Spleen (tissue), 11 donors: Measurements from ENCODE around the gene PDCD4. TPM values are rescaled to one million over a fixed set of nuclear protein-coding genes. Genes with fewer than 3 reads are reported as not detected.

Experiments
- DNase-seq: peaks from one replicate; pipeline ENCODE4 v3.0.0-alpha.2; 2020
- H3K27ac ChIP-seq, 8 donors: fragments of 200-600 bp; sonication (generic) in 7 of 8; 1 replicate in 4 of 8; 2 replicates in 4 of 8; pipeline versions ENCODE4 v1.5.0 to v1.8.0; 2016 to 2021; ENCODE audit warnings: inconsistent platforms in 4 of 8, mild to moderate bottlenecking in 4 of 8, moderate library complexity in 1 of 8
- H3K27me3 ChIP-seq, 7 donors: fragments of 200-600 bp; sonication (generic) in 6 of 7; replicated peaks in 1 of 7; 1 replicate in 4 of 7; 2 replicates in 3 of 7; pipeline versions ENCODE4 v1.5.0 to v1.8.0; 2016 to 2021; ENCODE audit warnings: inconsistent platforms in 3 of 7, mild to moderate bottlenecking in 1 of 7
- H3K36me3 ChIP-seq, 6 donors: fragments of 200-600 bp; sonication (generic) in 5 of 6; 1 replicate in 4 of 6; 2 replicates in 2 of 6; pipeline versions ENCODE4 v1.5.0 to v1.8.0; 2016 to 2021; ENCODE audit warnings: inconsistent platforms in 2 of 6
- H3K4me1 ChIP-seq, 6 donors: fragments of 200-600 bp; sonication (generic) in 5 of 6; 1 replicate in 3 of 6; 2 replicates in 3 of 6; pipeline versions ENCODE4 v1.5.0 to v1.8.0; 2016 to 2021; ENCODE audit warnings: inconsistent platforms in 3 of 6
- H3K4me3 ChIP-seq, 8 donors: fragments of 200-600 bp; sonication (generic) in 7 of 8; 1 replicate in 4 of 8; 2 replicates in 4 of 8; pipeline versions ENCODE4 v1.5.0 to v1.8.0; 2016 to 2021; ENCODE audit warnings: inconsistent platforms in 4 of 8, mild to moderate bottlenecking in 4 of 8, moderate library complexity in 2 of 8
- H3K9me3 ChIP-seq, 8 donors: fragments of 200-600 bp; sonication (generic) in 7 of 8; 1 replicate in 4 of 8; 2 replicates in 4 of 8; pipeline versions ENCODE4 v1.5.0 to v1.8.0; 2016 to 2021; ENCODE audit warnings: inconsistent platforms in 4 of 8
- CTCF ChIP-seq, 11 experiments: fragments of 200-600 bp in 7 of 11; fragments of 450-650 bp in 4 of 11; sonication (generic) in 4 of 11; IDR thresholded peaks in 8 of 11; conservative IDR thresholded peaks in 3 of 11; 1 replicate in 7 of 11; 2 replicates in 4 of 11; pipeline versions ENCODE4 v1.4.0 to v1.8.0; 2016 to 2021; ENCODE audit warnings: antibody characterized with exemption in 11 of 11, inconsistent platforms in 4 of 11, mild to moderate bottlenecking in 1 of 11
- POLR2A ChIP-seq, 3 donors: fragments of 450-650 bp; IDR thresholded peaks; one replicate each; pipeline ENCODE4 v1.5.1; 2017; ENCODE audit warnings: antibody characterized with exemption in 3 of 3, mild to moderate bottlenecking in 1 of 3
- POLR2AphosphoS5 ChIP-seq, 3 donors: sonication (generic); formaldehyde crosslinking; IDR thresholded peaks; one replicate each; pipeline ENCODE4 v1.5.1; 2017; ENCODE audit warnings: antibody characterized with exemption in 3 of 3
- WGBS, 5 donors: extraction: QIAGEN DNeasy Blood & Tissue Kit in 3 of 5; methylation state at CpG; one replicate each; pipeline versions ENCODE4 v1.1.5 to v1.1.7; 2013 to 2018; 5-methylcytosine and 5-hydroxymethylcytosine counted together
- intact Hi-C: fragments of 100-400 bp; cut with DNase I; formaldehyde crosslinking; loops from one replicate; pipeline ENCODE4 v1.15.0; 2023; ENCODE audit warnings: low total_unique reads
- polyA plus RNA-seq, 3 donors: library from polyadenylated mRNA; stranded (reverse); fragments of 200-250 nt; gene quantifications; one replicate each; pipeline ENCODE4 v1.2.1, GENCODE V29; 2013
- total RNA-seq, 7 donors: library from RNA; depleted of rRNA in 3 of 7; stranded (reverse); fragments of >200 nt in 3 of 7; fragmentation: NEBNext Ultra II Directional in 4 of 7; extraction: Animal tissue kit (Norgen Biotek cat#: 25700) in 4 of 7; gene quantifications; one replicate each; pipeline versions ENCODE4 v1.1.0 to v1.2.1, GENCODE V29; 2016 to 2021
- donor health status: healthy with polysubstance abuse.
- donor health status: DM: no; HTN: no; CAD: no; lungs with moderate emphysema.
- donor health status: DM: no; HTN: no; CAD: no.
- donor health status: Bipolar disorder and iron deficiency.
- donor health status: healthy.
- donor health status: DM: no; HTN: no; CAD: no.
- donor health status: DM: yes; HTN: yes; CAD: no.

The PDCD4 gene
- total and polyA plus RNA-seq, 10 donors: 121 to 204 (median 161) TPM

GRCh38 chr10:110852947-110853346, 18.8 kb upstream of the PDCD4 start:
- DNase-seq: no peak

GRCh38 chr10:110853921-110854605, 17.7 kb upstream of the PDCD4 start:
- Histone ChIP-seq H3K9me3 (no peaks in the 10 kb centered on the region), H3K27ac (no peak overlapping the region), H3K36me3 (no peaks in the 10 kb centered on the region), H3K4me1 (peaks cover 28 to 80% (median 62%) of the 10 kb centered on the region in 6 donors), H3K4me3 (no peak overlapping the region), H3K27me3 (no peaks in the 10 kb centered on the region)
- TF ChIP-seq POLR2A (IDR thresholded peaks at IDR 0.05): no peak
- no peak for TF ChIP-seq POLR2AphosphoS5 (IDR thresholded peaks at IDR 0.05)
- TF ChIP-seq CTCF (IDR thresholded peaks at IDR 0.05 in 8 of 11, conservative IDR thresholded peaks at IDR 0.05 in 3 of 11): no peak
- intact Hi-C loops: no loop called here
- DNase-seq: no peak

More at GRCh38 chr10:110852947-110853346, 18.8 kb upstream of the PDCD4 start:
- Histone ChIP-seq H3K4me1 (peaks cover 17 to 79% (median 51%) of the 10 kb centered on the region in 6 donors), H3K27ac (peak overlapping the region in 2 of 8 donors; percentile 6 to 15), H3K36me3 (no peaks in the 10 kb centered on the region), H3K27me3 (no peaks in the 10 kb centered on the region), H3K4me3 (no peak overlapping the region), H3K9me3 (no peaks in the 10 kb centered on the region)
- TF ChIP-seq POLR2AphosphoS5 (IDR thresholded peaks at IDR 0.05): no peak
- TF ChIP-seq POLR2A (IDR thresholded peaks at IDR 0.05): no peak
- no peak for TF ChIP-seq CTCF (IDR thresholded peaks at IDR 0.05 in 8 of 11, conservative IDR thresholded peaks at IDR 0.05 in 3 of 11)
- intact Hi-C loops: no loop called here
- 73 to 86% (median 77%) methylated on average over 4 of the region's 4 CpGs for WGBS, 5 donors

GRCh38 chr10:110857265-110858171, 14.2 kb upstream of the PDCD4 start:
- Histone ChIP-seq H3K9me3 (no peaks in the 10 kb centered on the region), H3K36me3 (no peaks in the 10 kb centered on the region), H3K4me1 (peaks cover 52 to 83% (median 72%) of the 10 kb centered on the region in 6 donors), H3K27ac (peak overlapping the region in 7 of 8 donors; percentile 45 to 100 (median 98)), H3K27me3 (no peaks in the 10 kb centered on the region), H3K4me3 (no peak overlapping the region)
- DNase-seq: no peak
- TF ChIP-seq POLR2A (IDR thresholded peaks at IDR 0.05) (no peak), POLR2AphosphoS5 (IDR thresholded peaks at IDR 0.05) (peak in 2 of 3 donors; percentile 30 to 48)
- intact Hi-C loops: no loop called here
- 43 to 60% (median 49%) methylated on average over 12 of the region's 12 CpGs for WGBS, 5 donors

- no peaks in the 10 kb centered on the region for H3K27me3 ChIP-seq
- TF ChIP-seq CTCF (IDR thresholded peaks at IDR 0.05 in 8 of 11, conservative IDR thresholded peaks at IDR 0.05 in 3 of 11) (no peak), POLR2A (IDR thresholded peaks at IDR 0.05) (no peak), POLR2AphosphoS5 (IDR thresholded peaks at IDR 0.05) (no peak)
- no peaks in the 10 kb centered on the region for H3K9me3 ChIP-seq
- H3K4me3 ChIP-seq: no peak overlapping the region
- 33 to 68% (median 44%) methylated on average over 1 of the region's 1 CpG for WGBS, 5 donors
- H3K27ac ChIP-seq: peak overlapping the region; percentile 48 to 100 (median 99)
- DNase-seq: no peak
- no peaks in the 10 kb centered on the region for H3K36me3 ChIP-seq
- intact Hi-C loops: no loop called here
- H3K4me1 ChIP-seq: peaks cover 57 to 83% (median 74%) of the 10 kb centered on the region in 6 donors
Observed at GRCh38 chr10:110858297-110858934, 13.3 kb upstream of the PDCD4 start.
